C4-2B (cell line): Measurements from ENCODE around the gene TRAF2.

ENCODE experiments used
- H3K27ac ChIP-seq: fragments of 450-650 bp; 2 replicates; pipeline ENCODE4 v1.5.1; 2017
- ZFX ChIP-seq: fragments of 450-650 bp; IDR thresholded peaks from 2 replicates; pipeline ENCODE4 v1.6.1; 2017
- TF ChIP-seq, protein P1 (sequence below): fragments of 450-650 bp; conservative IDR thresholded peaks from 2 replicates; pipeline ENCODE4 v1.5.1; 2017; ENCODE audit warnings: mild to moderate bottlenecking

The TRAF2 gene

DNA sequence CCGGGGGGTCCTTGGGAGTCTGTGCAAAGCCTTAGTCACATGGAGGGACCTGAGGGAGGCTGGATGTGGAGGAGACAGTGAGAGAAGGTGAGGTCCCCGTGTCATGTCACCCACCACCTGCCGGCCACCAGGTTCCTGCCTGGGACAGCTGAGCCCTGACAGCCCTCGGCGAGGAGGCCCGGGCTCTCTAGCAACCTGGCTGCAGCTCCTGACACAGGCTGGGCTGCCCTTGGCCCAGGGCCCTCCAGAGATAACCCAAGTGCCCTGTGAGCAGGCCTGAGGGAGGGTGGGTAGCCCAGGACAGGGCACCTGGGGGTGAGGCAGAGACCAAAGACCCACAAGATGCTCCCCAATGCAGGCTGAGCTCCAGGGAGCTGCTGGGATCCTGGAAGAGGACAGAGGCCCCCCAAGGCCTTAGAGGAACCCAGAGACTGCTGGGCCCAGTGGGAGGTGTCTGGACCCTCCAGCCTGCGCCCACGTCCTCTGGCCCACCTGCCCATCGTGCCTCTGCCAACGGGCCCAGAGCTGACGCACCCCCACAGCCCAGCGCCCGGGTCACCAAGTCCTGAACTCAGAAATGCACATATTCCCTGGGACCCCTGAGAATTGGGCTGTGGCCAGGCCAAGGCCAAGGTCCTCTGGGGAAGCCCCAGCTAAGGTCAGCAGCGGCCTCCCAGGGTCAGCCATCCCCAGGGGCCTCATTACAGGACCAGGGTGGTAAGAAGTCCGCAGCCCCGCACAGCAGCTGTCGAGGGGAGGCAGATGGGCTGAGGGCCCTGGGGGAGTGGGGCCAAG is 82.2 kb downstream of the TRAF2 start:
- H3K27ac ChIP-seq = no peak overlapping the region

DNA sequence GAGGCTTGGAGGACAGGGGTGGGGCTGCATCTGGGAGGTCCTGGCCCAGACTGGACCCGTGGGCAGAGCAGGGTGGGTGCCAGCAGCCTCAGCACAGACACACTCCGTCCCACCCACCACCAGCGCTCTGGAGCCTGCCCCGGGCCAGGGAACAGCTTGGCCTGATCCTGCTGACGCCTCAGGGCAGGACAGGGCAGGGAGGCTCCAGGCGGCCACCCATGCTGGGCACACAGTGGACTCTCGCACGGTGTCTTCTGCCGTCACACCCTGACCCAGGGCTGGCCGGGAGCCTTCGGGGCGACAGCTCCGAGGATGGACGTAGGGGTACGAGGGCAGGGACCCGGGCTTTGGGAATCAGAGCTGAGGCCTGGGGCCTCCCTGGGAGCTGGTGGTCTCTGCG is 82.8 kb downstream of the TRAF2 start:
- no peak for TF ChIP-seq ZFX
- TF ChIP-seq, protein P1, sequence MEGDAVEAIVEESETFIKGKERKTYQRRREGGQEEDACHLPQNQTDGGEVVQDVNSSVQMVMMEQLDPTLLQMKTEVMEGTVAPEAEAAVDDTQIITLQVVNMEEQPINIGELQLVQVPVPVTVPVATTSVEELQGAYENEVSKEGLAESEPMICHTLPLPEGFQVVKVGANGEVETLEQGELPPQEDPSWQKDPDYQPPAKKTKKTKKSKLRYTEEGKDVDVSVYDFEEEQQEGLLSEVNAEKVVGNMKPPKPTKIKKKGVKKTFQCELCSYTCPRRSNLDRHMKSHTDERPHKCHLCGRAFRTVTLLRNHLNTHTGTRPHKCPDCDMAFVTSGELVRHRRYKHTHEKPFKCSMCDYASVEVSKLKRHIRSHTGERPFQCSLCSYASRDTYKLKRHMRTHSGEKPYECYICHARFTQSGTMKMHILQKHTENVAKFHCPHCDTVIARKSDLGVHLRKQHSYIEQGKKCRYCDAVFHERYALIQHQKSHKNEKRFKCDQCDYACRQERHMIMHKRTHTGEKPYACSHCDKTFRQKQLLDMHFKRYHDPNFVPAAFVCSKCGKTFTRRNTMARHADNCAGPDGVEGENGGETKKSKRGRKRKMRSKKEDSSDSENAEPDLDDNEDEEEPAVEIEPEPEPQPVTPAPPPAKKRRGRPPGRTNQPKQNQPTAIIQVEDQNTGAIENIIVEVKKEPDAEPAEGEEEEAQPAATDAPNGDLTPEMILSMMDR = no peak
- no peak overlapping the region for H3K27ac ChIP-seq

More for the DNA sequence above, 82.2 kb downstream of the TRAF2 start:
- TF ChIP-seq ZFX = no peak
- TF ChIP-seq, protein P1 = no peak

DNA sequence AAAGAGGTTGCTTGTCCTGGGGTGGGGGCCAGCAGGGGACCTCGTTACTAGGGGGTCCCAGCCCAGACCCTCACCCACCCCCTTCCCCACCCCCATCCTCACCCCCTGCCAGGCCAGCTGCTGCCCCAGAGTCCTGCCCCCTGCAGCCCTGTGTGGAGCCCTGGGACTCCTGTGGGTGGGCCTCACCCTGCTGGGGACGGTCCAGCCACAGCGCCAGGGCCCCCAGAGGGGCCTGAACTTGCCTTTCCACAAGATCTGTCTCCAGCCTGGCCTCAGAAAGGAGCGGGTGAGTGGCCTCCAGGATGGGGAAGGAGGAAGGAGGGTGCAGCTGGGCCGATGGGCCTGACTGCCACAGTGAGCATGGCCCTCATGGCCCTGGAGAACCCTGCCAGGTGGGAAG is 83.5 kb downstream of the TRAF2 start:
- H3K27ac ChIP-seq = no peak overlapping the region
- no peak for TF ChIP-seq ZFX
- TF ChIP-seq, protein P1 = no peak

DNA sequence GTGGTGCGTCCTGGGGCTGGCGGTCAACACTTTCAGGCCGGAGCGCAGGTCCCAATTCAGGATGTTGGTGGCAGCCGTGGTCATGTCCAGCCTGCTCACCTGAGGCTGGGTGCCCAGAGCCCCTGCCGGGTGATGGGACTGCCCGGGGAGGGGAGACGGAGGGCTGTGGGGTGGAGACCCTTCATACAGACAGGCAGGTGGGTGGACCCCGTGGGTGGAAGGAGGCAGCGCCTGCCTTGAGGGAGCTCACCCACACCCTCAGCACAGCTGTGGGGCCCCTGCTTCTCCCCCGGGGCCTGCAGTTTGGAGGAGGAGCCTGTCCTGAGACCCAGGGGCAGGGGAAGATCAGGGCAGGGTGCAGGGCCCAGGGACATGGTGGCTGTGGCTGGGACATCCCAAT is 84.0 kb downstream of the TRAF2 start:
- no peak overlapping the region for H3K27ac ChIP-seq
- TF ChIP-seq ZFX = no peak
- TF ChIP-seq, protein P1 = no peak

DNA sequence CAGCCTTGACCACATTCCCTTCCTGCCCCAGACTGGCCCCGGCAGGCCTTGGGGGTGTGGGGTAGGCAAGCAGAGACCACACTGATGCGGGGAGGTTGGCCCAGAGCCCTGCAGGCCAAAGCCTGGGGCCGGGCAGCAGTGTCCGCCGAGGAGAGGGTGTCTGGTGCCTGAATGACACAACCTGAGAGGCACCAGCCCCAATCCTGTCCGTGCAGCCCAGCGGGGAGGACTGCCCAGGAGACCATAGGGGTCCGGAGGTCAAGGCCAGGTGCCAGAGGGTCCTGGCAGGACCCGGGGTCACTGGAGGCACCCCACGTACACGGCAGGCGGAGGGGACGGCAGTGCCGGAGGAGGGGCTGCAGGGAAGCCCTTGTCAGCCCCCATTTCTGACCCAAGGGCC is 85.4 kb downstream of the TRAF2 start:
- TF ChIP-seq, protein P1 = no peak
- TF ChIP-seq ZFX = no peak

DNA sequence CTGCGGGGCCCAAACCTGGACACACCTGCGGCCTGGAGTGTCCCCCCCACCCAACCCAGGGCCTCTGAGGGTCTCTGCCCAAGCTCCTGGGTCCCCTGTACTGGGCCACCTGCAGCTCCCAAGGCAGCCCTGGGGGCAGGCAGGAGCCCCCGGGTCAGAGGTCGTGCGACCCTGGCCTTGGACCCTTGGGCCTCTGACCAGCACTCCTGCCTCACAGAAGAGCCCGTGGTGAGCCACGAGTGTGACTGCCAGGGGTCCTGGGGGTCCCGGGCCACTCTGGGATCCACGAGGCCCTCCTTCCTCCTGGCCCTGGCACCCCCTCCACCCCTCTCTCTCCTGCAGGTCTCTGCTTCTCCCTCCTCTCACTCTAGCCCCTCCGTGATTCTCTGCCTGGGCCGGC is 86.0 kb downstream of the TRAF2 start:
- no peak for TF ChIP-seq ZFX
- TF ChIP-seq, protein P1 = no peak
- H3K27ac ChIP-seq = no peak overlapping the region

More for the DNA sequence above, 85.4 kb downstream of the TRAF2 start:
- H3K27ac ChIP-seq = no peak overlapping the region

DNA sequence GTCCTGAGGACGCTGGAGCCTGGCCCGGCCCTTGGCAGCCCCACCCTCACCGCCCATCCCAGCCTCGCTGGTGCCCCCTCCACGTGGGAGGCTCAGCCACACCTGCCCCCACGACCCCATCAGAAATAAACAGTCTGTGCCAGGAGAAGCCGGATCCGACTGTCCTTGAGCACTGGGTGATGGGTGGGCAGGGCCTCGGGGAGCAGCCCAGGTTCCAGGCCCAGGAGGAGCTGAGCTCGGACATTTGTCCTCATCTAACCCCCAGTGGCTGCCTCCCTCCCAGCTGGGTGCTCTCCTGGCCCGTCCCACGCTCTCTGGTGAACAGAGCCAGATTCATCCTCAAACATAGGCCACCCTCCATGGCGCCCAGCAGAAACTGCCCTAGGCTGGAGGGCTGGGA is 86.4 kb downstream of the TRAF2 start:
- no peak overlapping the region for H3K27ac ChIP-seq
- TF ChIP-seq, protein P1 = no peak
- TF ChIP-seq ZFX = no peak
